ENCODE results near the gene CEP290.
A peak's percentile ranks its signal among the peaks of the same experiment; 100 is the strongest.

Gene CEP290

GRCh38 chr12:88067301-88067700 is 74.6 kb downstream of the CEP290 start:
- no peak overlapping the region for H3K4me3 ChIP-seq (ENCODE audit: low read depth, low read length)
- no peak for TF ChIP-seq CTCF (IDR thresholded peaks at IDR 0.05; ENCODE audit: low read depth, low read length)

GRCh38 chr12:88063375-88063774 is 78.5 kb downstream of the CEP290 start:
- H3K4me3 ChIP-seq (ENCODE audit: low read depth, low read length): no peak overlapping the region
- TF ChIP-seq CTCF (IDR thresholded peaks at IDR 0.05; ENCODE audit: low read depth, low read length): no peak

GRCh38 chr12:88062474-88062873 is 79.4 kb downstream of the CEP290 start:
- H3K4me3 ChIP-seq (ENCODE audit: low read depth, low read length): no peak overlapping the region
- no peak for TF ChIP-seq CTCF (IDR thresholded peaks at IDR 0.05; ENCODE audit: low read depth, low read length)

GRCh38 chr12:88058719-88059077 is 83.2 kb downstream of the CEP290 start:
- no peak overlapping the region for H3K4me3 ChIP-seq (ENCODE audit: low read depth, low read length)
- no peak for TF ChIP-seq CTCF (IDR thresholded peaks at IDR 0.05; ENCODE audit: low read depth, low read length)

GRCh38 chr12:88057994-88058718 is 83.7 kb downstream of the CEP290 start:
- H3K4me3 ChIP-seq (ENCODE audit: low read depth, low read length): no peak overlapping the region
- TF ChIP-seq CTCF (IDR thresholded peaks at IDR 0.05; ENCODE audit: low read depth, low read length): no peak

- no peak for TF ChIP-seq CTCF (IDR thresholded peaks at IDR 0.05; ENCODE audit: low read depth, low read length)
- H3K4me3 ChIP-seq (ENCODE audit: low read depth, low read length): no peak overlapping the region
Measured at GRCh38 chr12:88056571-88056970, 85.3 kb downstream of the CEP290 start.

- peak; percentile 46; the same call in 1 of the 2 replicates for TF ChIP-seq CTCF (IDR thresholded peaks at IDR 0.05; ENCODE audit: low read depth, low read length)
- no peak overlapping the region for H3K4me3 ChIP-seq (ENCODE audit: low read depth, low read length)
Measured at GRCh38 chr12:88052686-88053085, 89.2 kb downstream of the CEP290 start.
